GM10248 (cell line): ENCODE results near the gene HOXC5.

Experiments
- CTCF ChIA-PET: fragments of 300-600 bp; sonication (Branson Sonifier 250); formaldehyde crosslinking; extraction: SDS; loops from one replicate; lab custom pipeline; 2021; ENCODE audit warnings: antibody characterized with exemption; lab: Yijun Ruan, JAX
- POLR2A ChIA-PET: fragments of 350-650 bp; sonication (Branson Sonifier 250); formaldehyde crosslinking; extraction: SDS; loops from one replicate; lab custom pipeline; 2020; ENCODE audit warnings: antibody characterized with exemption; lab: Yijun Ruan, JAX
- DNase-seq: peaks from one replicate; pipeline ENCODE4 v3.0.0; 2012; ENCODE audit errors: extremely low spot score
- TF ChIP-seq, protein P1 (sequence below): IDR thresholded peaks from 2 replicates; pipeline ENCODE4 v1.5.1; 2012; ENCODE audit warnings: mild to moderate bottlenecking, low read depth; ENCODE audit errors: extremely low read depth, missing control alignments, control extremely low read depth

HOXC5 gene

DNA sequence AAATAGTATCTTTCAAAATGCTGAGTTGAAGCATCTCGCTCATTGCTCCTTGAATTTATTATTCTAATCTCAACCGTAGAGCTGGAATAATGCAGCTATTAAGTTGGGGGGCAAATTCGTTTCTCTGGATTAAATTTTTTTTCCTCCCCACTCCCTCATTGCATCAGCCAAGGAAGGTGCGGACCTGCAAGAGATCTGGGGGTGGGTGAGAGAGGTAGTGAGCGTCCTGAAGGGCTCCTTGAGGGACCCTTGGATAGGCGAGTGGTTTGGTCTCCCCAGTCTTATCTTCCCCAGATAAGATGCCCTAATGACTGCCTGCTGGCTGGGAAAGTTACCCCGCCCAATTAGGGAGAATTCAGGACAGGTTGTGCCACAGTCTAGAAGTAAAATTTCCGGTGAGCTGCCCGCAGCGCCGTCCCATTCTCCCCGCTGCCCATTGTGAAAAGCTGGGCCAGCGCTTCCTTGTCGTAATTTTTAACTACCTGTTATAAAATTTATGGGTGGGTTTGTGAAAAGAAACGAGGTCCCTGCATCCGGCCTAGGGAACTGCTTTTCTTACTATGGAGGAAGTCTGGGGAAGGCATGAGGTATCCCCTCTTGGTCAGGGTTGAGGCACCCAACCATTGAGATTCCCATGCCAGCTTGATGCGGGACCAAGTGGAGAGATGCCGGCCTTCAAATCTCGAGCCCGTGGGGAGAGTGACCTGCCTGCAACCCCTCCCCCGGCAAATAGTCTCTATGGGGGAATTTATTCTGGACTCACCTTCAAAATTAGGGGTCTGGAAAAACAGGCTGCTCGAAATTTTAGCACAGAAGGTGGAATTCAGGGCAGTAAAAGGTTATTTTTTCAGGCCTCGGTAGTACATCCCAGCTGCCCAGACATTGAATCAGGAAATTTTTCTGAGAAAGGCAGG is 17.6 kb upstream of the HOXC5 start:
- DNase-seq: no peak
- ChIA-PET POLR2A (no interaction called here), CTCF (interaction anchor here (1.0 to 4.2 kb wide), 7 partner anchors 9 to 192 kb away, joined by 3 to 26 read pairs (median 7); partner anchors contain the start of genes HOXC10 and HOXC5)
- TF ChIP-seq, protein P1, sequence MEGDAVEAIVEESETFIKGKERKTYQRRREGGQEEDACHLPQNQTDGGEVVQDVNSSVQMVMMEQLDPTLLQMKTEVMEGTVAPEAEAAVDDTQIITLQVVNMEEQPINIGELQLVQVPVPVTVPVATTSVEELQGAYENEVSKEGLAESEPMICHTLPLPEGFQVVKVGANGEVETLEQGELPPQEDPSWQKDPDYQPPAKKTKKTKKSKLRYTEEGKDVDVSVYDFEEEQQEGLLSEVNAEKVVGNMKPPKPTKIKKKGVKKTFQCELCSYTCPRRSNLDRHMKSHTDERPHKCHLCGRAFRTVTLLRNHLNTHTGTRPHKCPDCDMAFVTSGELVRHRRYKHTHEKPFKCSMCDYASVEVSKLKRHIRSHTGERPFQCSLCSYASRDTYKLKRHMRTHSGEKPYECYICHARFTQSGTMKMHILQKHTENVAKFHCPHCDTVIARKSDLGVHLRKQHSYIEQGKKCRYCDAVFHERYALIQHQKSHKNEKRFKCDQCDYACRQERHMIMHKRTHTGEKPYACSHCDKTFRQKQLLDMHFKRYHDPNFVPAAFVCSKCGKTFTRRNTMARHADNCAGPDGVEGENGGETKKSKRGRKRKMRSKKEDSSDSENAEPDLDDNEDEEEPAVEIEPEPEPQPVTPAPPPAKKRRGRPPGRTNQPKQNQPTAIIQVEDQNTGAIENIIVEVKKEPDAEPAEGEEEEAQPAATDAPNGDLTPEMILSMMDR: no peak

- no peak for DNase-seq
- ChIA-PET POLR2A (no interaction called here), CTCF (interaction anchor here (0.7 to 4.2 kb wide), 10 partner anchors 9 to 201 kb away, joined by 3 to 26 read pairs (median 6); partner anchors contain the start of genes HOXC10 and HOXC5)
- TF ChIP-seq, protein P1: no peak
These were observed 16.8 kb upstream of the HOXC5 start for GRCh38 chr12:54016051-54016450.

- CTCF ChIA-PET: interaction anchor here (0.7 to 4.2 kb wide), 12 partner anchors 10 to 200 kb away, joined by 3 to 26 read pairs (median 6); partner anchors contain the start of genes HOXC10, HOXC5 and SMUG1
- TF ChIP-seq, protein P1: no peak
- no peak for DNase-seq
- POLR2A ChIA-PET: no interaction called here
These were observed 16.3 kb upstream of the HOXC5 start for GRCh38 chr12:54016478-54016964.

DNA sequence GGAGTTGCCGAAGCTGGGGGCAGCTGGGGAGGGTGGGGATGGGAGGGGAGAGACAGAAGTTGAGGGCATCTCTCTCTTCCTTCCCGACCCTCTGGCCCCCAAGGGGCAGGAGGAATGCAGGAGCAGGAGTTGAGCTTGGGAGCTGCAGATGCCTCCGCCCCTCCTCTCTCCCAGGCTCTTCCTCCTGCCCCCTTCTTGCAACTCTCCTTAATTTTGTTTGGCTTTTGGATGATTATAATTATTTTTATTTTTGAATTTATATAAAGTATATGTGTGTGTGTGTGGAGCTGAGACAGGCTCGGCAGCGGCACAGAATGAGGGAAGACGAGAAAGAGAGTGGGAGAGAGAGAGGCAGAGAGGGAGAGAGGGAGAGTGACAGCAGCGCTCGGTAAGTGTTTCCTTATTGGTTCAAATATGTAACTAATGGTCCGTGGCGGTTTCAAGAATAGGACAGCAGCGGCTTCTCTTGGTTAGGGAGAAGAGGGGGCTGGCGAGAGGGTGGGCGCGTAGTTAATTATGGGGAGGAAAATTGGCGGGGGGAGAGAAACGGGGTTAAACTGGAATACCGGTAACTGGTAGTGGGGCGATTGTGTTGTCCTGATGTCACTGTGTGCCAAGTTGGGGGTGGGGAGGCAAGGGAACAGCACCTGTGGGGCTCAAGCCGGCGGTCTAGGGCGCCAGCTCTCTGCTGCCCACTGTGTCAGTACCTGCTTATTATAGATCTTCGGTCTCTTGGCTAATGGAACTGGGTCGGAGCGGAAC is 15.6 kb upstream of the HOXC5 start:
- CTCF ChIA-PET: interaction anchor here (0.8 to 4.2 kb wide), 14 partner anchors 10 to 199 kb away, joined by 3 to 26 read pairs (median 6); partner anchors contain the start of genes HOXC10, HOXC5 and SMUG1
- POLR2A ChIA-PET: interaction anchor here (0.6 kb wide), 1 partner anchor 37 kb away, joined by 3 read pairs; the partner anchor contains the start of gene HOXC4
- TF ChIP-seq, protein P1: no peak
- no peak for DNase-seq

DNA sequence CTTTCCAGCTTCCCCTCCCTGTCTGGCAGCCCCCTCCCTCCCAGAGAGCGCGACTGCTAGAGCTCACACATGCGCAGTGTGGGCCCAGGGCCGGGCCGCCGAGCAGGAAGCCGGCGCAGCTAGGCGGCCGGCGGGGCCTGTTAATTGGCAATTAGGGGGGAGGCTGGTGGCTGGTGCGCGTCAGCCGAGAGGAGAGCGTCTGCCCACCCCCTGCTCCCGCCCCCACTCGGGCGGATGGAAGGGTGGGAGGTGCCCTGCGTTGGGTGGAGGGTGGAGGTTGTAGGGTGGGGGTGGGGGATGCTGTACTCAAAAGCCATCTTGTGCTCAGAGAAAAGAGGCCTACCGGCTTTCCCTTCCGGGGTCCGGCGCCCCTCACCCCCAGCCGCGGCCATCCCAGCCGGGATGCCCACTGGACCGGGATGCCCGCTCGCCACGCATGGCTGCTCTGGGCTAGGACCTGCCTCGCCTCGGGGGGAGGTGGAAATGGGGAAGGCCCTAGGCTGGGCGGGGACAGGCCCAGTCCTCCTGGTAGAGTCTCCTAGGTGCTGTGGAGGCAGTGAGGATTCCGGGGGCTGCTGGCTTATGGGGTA is 14.9 kb upstream of the HOXC5 start:
- CTCF ChIA-PET: interaction anchor here (0.8 to 4.2 kb wide), 12 partner anchors 11 to 199 kb away, joined by 4 to 26 read pairs (median 8); partner anchors contain the start of genes HOXC10, HOXC5 and SMUG1
- DNase-seq: peak; percentile 94

More for the DNA sequence above, 14.9 kb upstream of the HOXC5 start:
- POLR2A ChIA-PET: interaction anchor here (0.6 kb wide), 1 partner anchor 36 kb away, joined by 3 read pairs; the partner anchor contains the start of gene HOXC4
- TF ChIP-seq, protein P1: no peak
